ENCODE results near the gene TRIO.

DNA sequence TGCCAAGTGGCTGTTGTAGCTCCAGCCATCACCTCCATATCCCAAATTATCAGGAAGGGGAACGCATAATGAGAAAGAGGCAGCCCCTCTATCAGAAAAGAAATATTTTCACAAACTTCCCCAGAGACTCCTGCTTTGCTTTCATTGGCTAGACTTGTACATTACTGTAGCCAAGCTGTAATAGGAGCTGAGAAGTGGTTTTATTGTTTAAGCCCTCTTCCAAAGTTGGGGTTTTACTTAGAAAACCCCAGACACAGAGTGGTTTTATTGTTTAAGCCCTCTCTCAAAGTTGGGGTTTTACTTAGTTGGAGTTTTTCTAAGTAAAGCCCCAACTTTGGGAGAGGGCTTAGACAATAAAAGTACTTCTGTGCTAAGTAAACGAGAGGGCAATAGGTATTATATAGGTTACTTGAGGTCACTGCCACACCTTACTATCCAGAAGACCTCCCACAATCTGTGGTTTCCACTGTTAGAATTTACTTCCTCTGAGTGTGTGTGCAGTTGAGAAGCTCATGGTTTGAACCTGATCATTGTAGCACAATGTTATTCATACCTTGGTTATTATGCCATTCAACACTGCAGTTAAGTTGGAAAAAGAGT, 222.8 kb downstream of the TRIO start:
- TF ChIP-seq SNAI2 (CRISPR knock-in tag; IDR thresholded peaks at IDR 0.05) (no peak), BACH2 (CRISPR knock-in tag; IDR thresholded peaks at IDR 0.05; ENCODE audit: borderline replicate concordance) (no peak), ZFP30 (CRISPR knock-in tag; IDR thresholded peaks at IDR 0.05) (no peak)
